IMR-90 (cell line): ENCODE measurements around the gene RALGPS1. TPM values are rescaled to one million over a fixed set of nuclear protein-coding genes. Genes with fewer than 3 reads are reported as not detected.

ENCODE experiments used
- ATAC-seq: fragments of 200-7000 bp; cut with Tn5 transposase; 2 replicates; pipeline ENCODE4 v1.9.1; 2020; ENCODE audit warnings: low read depth, mild to moderate bottlenecking, moderate library complexity
- BruUV-seq: library from RNA; stranded (reverse); fragments of 400-500 nt; replicated peaks from 2 replicates; lab custom pipeline; 2021; lab: Mats Ljungman, UMichigan
- CTCF ChIA-PET: fragments of 300-600 bp; formaldehyde crosslinking; extraction: SDS; loops from one replicate; lab custom pipeline; 2021; ENCODE audit warnings: antibody characterized with exemption; lab: Yijun Ruan, JAX
- POLR2A ChIA-PET: fragments of 300-600 bp; sonication (Branson Sonifier 250); formaldehyde crosslinking; loops from one replicate; lab custom pipeline; 2022; ENCODE audit warnings: antibody characterized with exemption; ENCODE audit not compliant: unreplicated experiment; lab: Charles Lee
- DNase-seq: peaks from one replicate; pipeline ENCODE4 v3.0.0; 2013
- H2AFZ ChIP-seq: replicated peaks from 2 replicates; pipeline ENCODE3; 2013; ENCODE audit warnings: low read length, mild to moderate bottlenecking; ENCODE audit not compliant: poor library complexity
- H2AK5ac ChIP-seq: 2 replicates; pipeline ENCODE4 v1.6.1; 2013; ENCODE audit warnings: low read depth, low read length, inconsistent platforms
- H2AK9ac ChIP-seq: replicated peaks from 2 replicates; pipeline ENCODE3; 2013; ENCODE audit warnings: mild to moderate bottlenecking, low read depth, low read length, moderate library complexity; ENCODE audit not compliant: poor library complexity
- H2BK120ac ChIP-seq: 2 replicates; pipeline ENCODE4 v1.6.1; 2013; ENCODE audit warnings: low read depth, low read length, inconsistent platforms
- H2BK15ac ChIP-seq: 3 replicates; pipeline ENCODE4 v1.6.1; 2013; ENCODE audit warnings: low read depth, low read length, inconsistent platforms
- H2BK20ac ChIP-seq: 2 replicates; pipeline ENCODE4 v1.6.1; 2013; ENCODE audit warnings: low read depth, mild to moderate bottlenecking, inconsistent platforms, low read length, moderate library complexity
- H2BK5ac ChIP-seq: 2 replicates; pipeline ENCODE4 v1.6.1; 2013; ENCODE audit warnings: mild to moderate bottlenecking, low read depth, low read length, inconsistent platforms; ENCODE audit not compliant: poor library complexity, severe bottlenecking
- H3K14ac ChIP-seq: replicated peaks from 2 replicates; pipeline ENCODE4 v1.6.1; 2013; ENCODE audit warnings: low read depth, low read length, inconsistent platforms
- H3K18ac ChIP-seq: 2 replicates; pipeline ENCODE4 v1.6.1; 2013; ENCODE audit warnings: low read depth, low read length, control low read depth
- H3K23ac ChIP-seq: 2 replicates; pipeline ENCODE4 v1.6.1; 2013; ENCODE audit warnings: low read depth, low read length, inconsistent platforms
- H3K27ac ChIP-seq: 2 replicates; pipeline ENCODE4 v1.5.1; 2013; ENCODE audit warnings: mild to moderate bottlenecking, control low read depth, low read length; ENCODE audit not compliant: insufficient read depth
- H3K27me3 ChIP-seq: 2 replicates; pipeline ENCODE4 v1.6.1; 2013; ENCODE audit warnings: low read length; ENCODE audit not compliant: control insufficient read depth, insufficient read depth
- H3K36me3 ChIP-seq: 2 replicates; pipeline ENCODE4 v1.6.1; 2013; ENCODE audit warnings: low read length, mixed read lengths; ENCODE audit not compliant: control insufficient read depth, insufficient read depth
- H3K4ac ChIP-seq: 2 replicates; pipeline ENCODE4 v1.6.1; 2013; ENCODE audit warnings: low read depth, low read length, inconsistent platforms
- H3K4me1 ChIP-seq: 2 replicates; pipeline ENCODE4 v1.6.1; 2013; ENCODE audit warnings: low read length, mixed read lengths; ENCODE audit not compliant: control insufficient read depth, insufficient read depth
- H3K4me2 ChIP-seq: 2 replicates; pipeline ENCODE4 v1.6.1; 2013; ENCODE audit warnings: low read depth, mild to moderate bottlenecking, control low read depth, low read length, moderate library complexity
- H3K4me3 ChIP-seq: 2 replicates; pipeline ENCODE4 v1.5.1; 2013; ENCODE audit warnings: low read depth, mild to moderate bottlenecking, control low read depth, low read length, moderate library complexity; ENCODE audit not compliant: insufficient read depth
- H3K56ac ChIP-seq: 2 replicates; pipeline ENCODE4 v1.6.1; 2013; ENCODE audit warnings: low read length, inconsistent platforms; ENCODE audit not compliant: insufficient read depth; ENCODE audit errors: extremely low read depth
- H3K79me1 ChIP-seq, 2 experiments: 2 replicates each; pipeline ENCODE4 v1.6.1; 2013; ENCODE audit warnings: low read length in 2 of 2, inconsistent platforms in 1 of 2, low read depth in 1 of 2
- H3K9ac ChIP-seq: 2 replicates; pipeline ENCODE4 v1.6.1; 2013; ENCODE audit warnings: low read depth, low read length, control low read depth
- H3K9me1 ChIP-seq: 2 replicates; pipeline ENCODE4 v1.6.1; 2013; ENCODE audit warnings: low read length, inconsistent platforms; ENCODE audit not compliant: insufficient read depth
- H3K9me3 ChIP-seq: 2 replicates; pipeline ENCODE4 v1.6.1; 2013; ENCODE audit warnings: low read length; ENCODE audit not compliant: control insufficient read depth, insufficient read depth
- H4K20me1 ChIP-seq: 2 replicates; pipeline ENCODE4 v1.6.1; 2013; ENCODE audit warnings: low read length, inconsistent platforms; ENCODE audit not compliant: insufficient read depth
- H4K5ac ChIP-seq: 2 replicates; pipeline ENCODE4 v1.6.1; 2013; ENCODE audit warnings: mild to moderate bottlenecking, low read depth, low read length, control low read depth
- H4K8ac ChIP-seq, 2 experiments: 2 replicates each; pipeline ENCODE4 v1.6.1; 2013; ENCODE audit warnings: low read depth in 2 of 2, low read length in 2 of 2, control low read depth in 1 of 2, inconsistent platforms in 1 of 2
- H4K91ac ChIP-seq: 2 replicates; pipeline ENCODE4 v1.6.1; 2013; ENCODE audit warnings: low read depth, low read length, inconsistent platforms; ENCODE audit not compliant: insufficient read depth
- BHLHE40 ChIP-seq: fragments of 150-350 bp; IDR thresholded peaks from 2 replicates; pipeline ENCODE4 v1.6.1; 2016; ENCODE audit warnings: mild to moderate bottlenecking, low read depth, low read length
- ELK1 ChIP-seq: fragments of 150-350 bp; IDR thresholded peaks from 2 replicates; pipeline ENCODE4 v1.6.1; 2016; ENCODE audit warnings: low read depth, mild to moderate bottlenecking, low read length, moderate library complexity, borderline replicate concordance
- FOS ChIP-seq: fragments of 150-350 bp; IDR thresholded peaks from 2 replicates; pipeline ENCODE4 v1.6.1; 2016; ENCODE audit warnings: low read depth, low read length
- MAZ ChIP-seq: IDR thresholded peaks from 2 replicates; pipeline ENCODE4 v1.6.1; 2012; ENCODE audit warnings: low read depth, mild to moderate bottlenecking, low read length, improper control_type of control experiment, moderate library complexity, borderline replicate concordance
- POLR2A ChIP-seq: IDR thresholded peaks from 2 replicates; pipeline ENCODE4 v1.6.1; 2012; ENCODE audit warnings: mild to moderate bottlenecking, low read depth, low read length
- SMC3 ChIP-seq: fragments of 150-350 bp; IDR thresholded peaks from 2 replicates; pipeline ENCODE4 v1.6.1; 2016; ENCODE audit warnings: low read depth, mild to moderate bottlenecking, antibody characterized with exemption, low read length, moderate library complexity
- USF2 ChIP-seq: fragments of 150-350 bp; IDR thresholded peaks from 2 replicates; pipeline ENCODE4 v1.6.1; 2017; ENCODE audit warnings: mild to moderate bottlenecking, antibody characterized with exemption, low read length, low read depth
- WGBS, 2 experiments: methylation state at CpG; one replicate each; pipeline versions ENCODE4 v1.1.5 to v1.1.7; 2013; ENCODE audit warnings: missing lambda C conversion rate in 2 of 2; ENCODE audit not compliant: insufficient read length in 1 of 2; ENCODE audit errors: extremely low coverage in 2 of 2; 5-methylcytosine and 5-hydroxymethylcytosine counted together
- dilution Hi-C: fragments of 300-500 bp; cut with HindIII; formaldehyde crosslinking; loops from one replicate; pipeline ENCODE4 v1.14.3; 2018; ENCODE audit warnings: low sequenced_read_pairs; ENCODE audit not compliant: unreplicated experiment
- in situ Hi-C: fragments of 300-500 bp; cut with MboI; formaldehyde crosslinking; loops from 3 replicates; pipeline ENCODE4 v1.14.3; 2019; ENCODE audit warnings: low sequenced_read_pairs, inconsistent platforms, mixed read lengths
- intact Hi-C: fragments of 100-400 bp; cut with micrococcal nuclease; formaldehyde crosslinking; loops from 2 replicates; pipeline ENCODE4 v1.10.0; 2022
- polyA plus RNA-seq, 3 experiments: library from polyadenylated mRNA; depleted of rRNA; stranded (reverse); fragments of >200 nt; gene quantifications; 2 replicates each; pipeline ENCODE4 v1.2.3, GENCODE V29; 2012; ENCODE audit warnings: low replicate concordance in 1 of 3
- total RNA-seq: library from RNA; depleted of rRNA; stranded (reverse); fragments of >200 nt; gene quantifications from 2 replicates; pipeline ENCODE4 v1.2.3, GENCODE V29; 2012

The RALGPS1 gene
- total and polyA plus RNA-seq, 2 of the 4 experiments (the other 2 are of a cell fraction), result 0.90 to 2.8 TPM

- H3K9me1 ChIP-seq, result peaks cover 21% of the 10 kb centered on the region
- H4K20me1 ChIP-seq, result no peaks in the 10 kb centered on the region
- ChIA-PET CTCF (interaction anchor here (0.8 kb wide), 1 partner anchor 37 kb away, joined by 3 read pairs; no protein-coding TSS in a partner anchor), POLR2A (interaction anchor here (0.6 kb wide), 2 partner anchors 53 to 240 kb away, joined by 4 to 8 read pairs; no protein-coding TSS in a partner anchor)
- peak overlapping the region; percentile 79 for H3K14ac ChIP-seq
- H4K5ac ChIP-seq, result peak overlapping the region; percentile 80
- peak overlapping the region; percentile 96 for H2BK20ac ChIP-seq
- TF ChIP-seq MAZ, result no peak
- TF ChIP-seq SMC3, result no peak
- no peak for TF ChIP-seq FOS
- no peak for TF ChIP-seq ELK1
- no peak for TF ChIP-seq BHLHE40
- TF ChIP-seq USF2, result no peak
- TF ChIP-seq POLR2A, result no peak
- peak overlapping the region; percentile 93 for H2BK5ac ChIP-seq
- no peaks in the 10 kb centered on the region; a peak in 1 of 4 replicates for H3K79me1 ChIP-seq
- peak overlapping the region; percentile 79; the same call in 2 of the 3 replicates for H2BK15ac ChIP-seq
- intact Hi-C loops, result loop anchor here (1.0 kb wide), 2 partner anchors 53 to 65 kb away; partner anchors contain the start of gene ANGPTL2
- H2AFZ ChIP-seq, result peak overlapping the region; percentile 86
- H2BK120ac ChIP-seq, result peak overlapping the region; percentile 97
- H3K4ac ChIP-seq, result peak overlapping the region; percentile 94
- peaks cover 37% of the 10 kb centered on the region for H3K4me1 ChIP-seq
- peak overlapping the region; percentile 76 for H3K18ac ChIP-seq
- 27% methylated on average over 3 of the region's 7 CpGs; no CpG with 5 or more reads in 1 of the 2 experiments for WGBS, 2 experiments
- no peaks in the 10 kb centered on the region for H3K27me3 ChIP-seq
- H3K4me3 ChIP-seq, result no peak overlapping the region
- in situ Hi-C loops, result loop anchor here (5.0 kb wide), 1 partner anchor 65 kb away; the partner anchor contains the start of gene ANGPTL2
- H3K36me3 ChIP-seq, result no peaks in the 10 kb centered on the region
- peak overlapping the region; percentile 50 to 86 for H4K8ac ChIP-seq
- dilution Hi-C loops, result no loop called here
- H2AK5ac ChIP-seq, result peak overlapping the region; percentile 93
- ATAC-seq (no peak; the same call in 1 of the 2 replicates), DNase-seq (no peak)
- H4K91ac ChIP-seq, result peak overlapping the region; percentile 95
- H3K9me3 ChIP-seq, result no peaks in the 10 kb centered on the region
- H3K23ac ChIP-seq, result peak overlapping the region; percentile 80
- peak overlapping the region; percentile 27 for H3K9ac ChIP-seq
- peak overlapping the region; percentile 37 for H3K56ac ChIP-seq
- no TSS peak for BruUV-seq
- H2AK9ac ChIP-seq, result peak overlapping the region; percentile 86
- H3K4me2 ChIP-seq, result peak overlapping the region; percentile 9; the same call in 1 of the 2 replicates
- H3K27ac ChIP-seq, result peak overlapping the region; percentile 97
Measured at GRCh38 chr9:127186806-127187205, 272.2 kb downstream of the RALGPS1 start.
